Panc1 (cell line): ENCODE measurements around the gene CCN5.

Experiments
- CTCF ChIP-seq: fragments of 450-650 bp; IDR thresholded peaks from 2 replicates; pipeline ENCODE4 v1.5.1; 2017; ENCODE audit warnings: mild to moderate bottlenecking
- TCF7L2 ChIP-seq: IDR thresholded peaks from 2 replicates; pipeline ENCODE4 v1.6.1; 2011; ENCODE audit warnings: mild to moderate bottlenecking, low read depth, low read length, inconsistent platforms

GRCh38 chr20:44769481-44769863 is 54.3 kb downstream of the CCN5 start:
- TF ChIP-seq TCF7L2 (no peak), CTCF (no peak)
